Thyroid gland (tissue), 4 donors: ENCODE data around the gene PWWP2A. TPM values are rescaled to one million over a fixed set of nuclear protein-coding genes. Genes with fewer than 3 reads are reported as not detected.
A peak's percentile ranks its signal among the peaks of the same experiment; 100 is the strongest.
"Not testable (repeated sequence)": the region's sequence is repeated elsewhere in the genome, so short reads cannot be mapped to it uniquely, and the experiment has no call there.

Experiments
- DNase-seq, 2 donors: peaks; one replicate each; pipeline ENCODE4 v3.0.0-alpha.2; 2019
- H3K27ac ChIP-seq, 3 donors: fragments of 200-600 bp; sonication (generic); 1 replicate in 2 of 3; 2 replicates in 1 of 3; pipeline ENCODE4 v1.5.1; 2016 to 2019; ENCODE audit warnings: mild to moderate bottlenecking in 1 of 3, moderate library complexity in 1 of 3
- H3K27me3 ChIP-seq: fragments of 200-600 bp; sonication (generic); one replicate; pipeline ENCODE4 v1.5.1; 2019
- H3K36me3 ChIP-seq, 2 donors: fragments of 200-600 bp; sonication (generic); one replicate each; pipeline ENCODE4 v1.5.1; 2016 to 2019
- H3K4me1 ChIP-seq, 2 donors: fragments of 200-600 bp; sonication (generic); one replicate each; pipeline ENCODE4 v1.5.1; 2017 to 2019
- H3K4me3 ChIP-seq, 3 donors: fragments of 200-600 bp; sonication (generic); replicated peaks in 1 of 3; 1 replicate in 2 of 3; 2 replicates in 1 of 3; pipeline ENCODE4 v1.5.1; 2016; ENCODE audit warnings: mild to moderate bottlenecking in 1 of 3
- H3K9me3 ChIP-seq: fragments of 200-600 bp; sonication (generic); one replicate; pipeline ENCODE4 v1.5.1; 2017
- CTCF ChIP-seq, 6 experiments: fragments of 200-600 bp in 3 of 6; fragments of 450-650 bp in 3 of 6; sonication (generic) in 3 of 6; IDR thresholded peaks; one replicate each; pipeline ENCODE4 v1.5.1; 2016 to 2019; ENCODE audit warnings: antibody characterized with exemption in 6 of 6, mild to moderate bottlenecking in 2 of 6, inconsistent platforms in 1 of 6, moderate library complexity in 1 of 6
- POLR2A ChIP-seq, 2 donors: fragments of 450-650 bp; IDR thresholded peaks; one replicate each; pipeline ENCODE4 v1.6.1; 2017; ENCODE audit warnings: antibody characterized with exemption in 2 of 2, mild to moderate bottlenecking in 2 of 2, moderate library complexity in 1 of 2
- whole genome bisulfite sequencing, 2 donors: methylation state at CpG; one replicate each; pipeline ENCODE4 v1.1.5; 2017; 5-methylcytosine and 5-hydroxymethylcytosine counted together
- intact Hi-C: fragments of 100-400 bp; cut with DNase I; formaldehyde crosslinking; loops from one replicate; pipeline ENCODE4 v1.15.1; 2023
- total RNA-seq, 4 donors: library from RNA; depleted of rRNA; stranded (reverse); fragments of >200 nt; gene quantifications; one replicate each; pipeline ENCODE4 v1.2.3, GENCODE V29; 2016

Gene PWWP2A
- total RNA-seq, 4 donors from 2014 or later = 28.9 to 57.3 (median 38.2) TPM

- intact Hi-C loops = no loop called here
These were observed 46.2 kb upstream of the PWWP2A start for GRCh38 chr5:160165137-160166068.

DNA sequence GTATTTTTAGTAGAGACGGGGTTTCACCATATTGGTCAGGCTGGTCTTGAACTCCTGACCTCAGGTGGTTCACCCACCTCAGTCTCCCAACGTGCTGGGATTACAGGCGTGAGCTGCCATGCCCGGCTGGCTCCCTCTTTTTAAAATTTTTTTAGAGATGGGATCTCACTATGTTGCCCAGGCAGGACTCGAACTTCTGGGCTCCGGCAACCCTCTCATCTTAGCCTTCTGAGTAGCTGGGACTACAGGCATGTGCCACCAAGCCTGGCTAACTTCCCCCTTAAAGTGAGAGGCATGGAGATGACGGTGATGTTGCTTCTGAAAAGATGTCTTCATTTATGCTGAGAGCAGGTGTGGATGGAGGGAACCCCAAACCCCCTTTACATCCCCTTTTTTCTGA lies 43.7 kb upstream of the PWWP2A start:
- H3K9me3 ChIP-seq = no peaks in the 10 kb centered on the region
- H3K4me1 ChIP-seq = peaks cover 10 to 14% of the 10 kb centered on the region in 2 donors
- 93 to 97% methylated on average over 5 to 7 of the region's 7 CpGs for WGBS, 2 donors
- TF ChIP-seq CTCF (IDR thresholded peaks at IDR 0.05) (no peak), POLR2A (IDR thresholded peaks at IDR 0.05) (no peak)
- no peak for DNase-seq
- H3K27ac ChIP-seq = no peak overlapping the region
- no peaks in the 10 kb centered on the region for H3K27me3 ChIP-seq
- H3K4me3 ChIP-seq = no peak overlapping the region
- H3K36me3 ChIP-seq = no peaks in the 10 kb centered on the region
- intact Hi-C loops = no loop called here

More at GRCh38 chr5:160165137-160166068, 46.2 kb upstream of the PWWP2A start:
- Histone ChIP-seq H3K36me3 (no peaks in the 10 kb centered on the region), H3K27me3 (no peaks in the 10 kb centered on the region), H3K27ac (peak overlapping the region in 2 of 3 donors; percentile 48 to 60), H3K4me3 (no peak overlapping the region), H3K9me3 (no peaks in the 10 kb centered on the region), H3K4me1 (peaks cover 10 to 14% of the 10 kb centered on the region in 2 donors)
- no peak for TF ChIP-seq CTCF (IDR thresholded peaks at IDR 0.05)
- no peak for TF ChIP-seq POLR2A (IDR thresholded peaks at IDR 0.05)
- 37 to 38% methylated on average over 11 to 14 of the region's 15 CpGs for WGBS, 2 donors
- peak; percentile 83 to 88 for DNase-seq

DNA sequence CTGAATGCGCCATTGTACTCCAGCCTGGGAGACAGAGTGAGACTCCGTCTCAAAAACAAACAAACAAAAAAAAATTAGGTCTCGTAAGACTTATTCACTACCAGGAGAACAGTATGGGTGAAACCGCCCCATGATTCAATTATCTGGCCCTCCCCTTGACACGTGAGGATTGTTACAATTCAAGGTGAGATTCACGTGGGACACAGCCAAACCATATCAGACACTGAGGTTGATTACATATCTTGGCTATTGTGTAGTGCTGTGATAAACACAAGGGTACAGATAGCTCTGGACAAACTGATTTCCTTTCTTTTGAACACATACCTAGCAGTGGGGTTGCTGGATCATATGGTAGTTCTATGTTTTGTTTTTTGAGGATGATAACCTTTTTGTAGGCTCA lies 42.4 kb upstream of the PWWP2A start:
- 93% methylated on average over 6 of the region's 6 CpGs for WGBS, 2 donors
- intact Hi-C loops = no loop called here
- Histone ChIP-seq H3K4me1 (peaks cover 10 to 14% of the 10 kb centered on the region in 2 donors), H3K36me3 (no peaks in the 10 kb centered on the region), H3K9me3 (no peaks in the 10 kb centered on the region), H3K4me3 (no peak overlapping the region), H3K27me3 (no peaks in the 10 kb centered on the region), H3K27ac (no peak overlapping the region)
- no peak for TF ChIP-seq CTCF (IDR thresholded peaks at IDR 0.05)
- no peak for TF ChIP-seq POLR2A (IDR thresholded peaks at IDR 0.05)
- DNase-seq = no peak

GRCh38 chr5:160160875-160161274 lies 41.6 kb upstream of the PWWP2A start:
- intact Hi-C loops, DNase-seq: not testable (repeated sequence)
- WGBS, 2 donors = 71 to 76% methylated on average over 3 of the region's 3 CpGs

GRCh38 chr5:160159991-160160792 lies 40.9 kb upstream of the PWWP2A start:
- Histone ChIP-seq H3K4me3 (no peak overlapping the region), H3K36me3 (no peaks in the 10 kb centered on the region), H3K27ac (no peak overlapping the region), H3K4me1 (peaks cover 6 to 7% of the 10 kb centered on the region in 2 donors), H3K27me3 (no peaks in the 10 kb centered on the region), H3K9me3 (no peaks in the 10 kb centered on the region)
- DNase-seq = no peak
- intact Hi-C loops = no loop called here
- WGBS, 2 donors = 68 to 70% methylated on average over 19 of the region's 19 CpGs
- no peak for TF ChIP-seq POLR2A (IDR thresholded peaks at IDR 0.05)
- no peak for TF ChIP-seq CTCF (IDR thresholded peaks at IDR 0.05)

More at GRCh38 chr5:160160875-160161274, 41.6 kb upstream of the PWWP2A start:
- H3K9me3 ChIP-seq, H3K36me3 ChIP-seq, H3K4me3 ChIP-seq, H3K27ac ChIP-seq, H3K27me3 ChIP-seq: not testable (repeated sequence)
- H3K4me1 ChIP-seq = peaks cover 10 to 14% of the 10 kb centered on the region in 2 donors
